GM23338 (cell line): Measurements from ENCODE around the gene USP15. TPM values are rescaled to one million over a fixed set of nuclear protein-coding genes. Genes with fewer than 3 reads are reported as not detected.

Experiments
- ATAC-seq: fragments of 200-7000 bp; cut with Tn5 transposase; 3 replicates; pipeline ENCODE4 v1.9.1; 2020
- DNase-seq: peaks from one replicate; pipeline ENCODE4 v3.0.0-alpha.2; 2015; ENCODE audit warnings: low spot score
- H2AFZ ChIP-seq: fragments of 200-600 bp; sonication (generic); 2 replicates; pipeline ENCODE4 v1.8.0; 2016; ENCODE audit warnings: antibody characterized with exemption, mild to moderate bottlenecking, moderate library complexity
- H3F3A ChIP-seq: fragments of 200-600 bp; sonication (generic); replicated peaks from 2 replicates; pipeline ENCODE4 v1.8.0; 2017; ENCODE audit warnings: antibody characterized with exemption, mixed run types, low read depth
- H3K27ac ChIP-seq: fragments of 200-600 bp; sonication (generic); 2 replicates; pipeline ENCODE4 v1.6.1; 2016; ENCODE audit warnings: low read depth
- H3K27me3 ChIP-seq: fragments of 200-600 bp; sonication (generic); 2 replicates; pipeline ENCODE4 v1.8.0; 2016; ENCODE audit warnings: mild to moderate bottlenecking, mixed run types, moderate library complexity; ENCODE audit not compliant: insufficient read depth
- H3K36me3 ChIP-seq: fragments of 200-600 bp; sonication (generic); 2 replicates; pipeline ENCODE4 v1.8.0; 2016; ENCODE audit warnings: mild to moderate bottlenecking; ENCODE audit not compliant: insufficient read depth
- H3K4me1 ChIP-seq: fragments of 200-600 bp; sonication (generic); 2 replicates; pipeline ENCODE4 v1.8.0; 2016; ENCODE audit warnings: mild to moderate bottlenecking, moderate library complexity; ENCODE audit not compliant: insufficient read depth
- H3K4me2 ChIP-seq: fragments of 200-600 bp; sonication (generic); 2 replicates; pipeline ENCODE4 v1.7.1; 2017; ENCODE audit warnings: mixed run types
- H3K4me3 ChIP-seq: fragments of 200-600 bp; sonication (generic); 2 replicates; pipeline ENCODE4 v1.6.1; 2016; ENCODE audit warnings: mixed run types
- H3K79me2 ChIP-seq: fragments of 200-600 bp; sonication (generic); replicated peaks from 2 replicates; pipeline ENCODE4 v1.8.0; 2017; ENCODE audit warnings: mild to moderate bottlenecking; ENCODE audit not compliant: insufficient read depth
- H3K9me2 ChIP-seq: fragments of 200-600 bp; sonication (generic); 2 replicates; pipeline ENCODE4 v1.8.0; 2017; ENCODE audit not compliant: insufficient read depth
- H4K20me1 ChIP-seq: fragments of 200-600 bp; sonication (generic); replicated peaks from 2 replicates; pipeline ENCODE4 v1.8.0; 2017; ENCODE audit warnings: mild to moderate bottlenecking; ENCODE audit not compliant: insufficient read depth
- H3K27ac Mint-ChIP-seq: 2 replicates; pipeline ENCODE4 v1.8.0; 2020; ENCODE audit warnings: inconsistent platforms, mild to moderate bottlenecking, moderate library complexity, mixed read lengths
- H3K27me3 Mint-ChIP-seq: 3 replicates; pipeline ENCODE4 v1.8.0; 2022; ENCODE audit warnings: low read depth, mild to moderate bottlenecking, moderate library complexity, mixed read lengths, inconsistent platforms; ENCODE audit not compliant: insufficient read depth, poor library complexity
- H3K36me3 Mint-ChIP-seq: 3 replicates; pipeline ENCODE4 v1.8.0; 2021; ENCODE audit warnings: low read depth, mild to moderate bottlenecking, inconsistent platforms, moderate library complexity, mixed read lengths
- H3K4me1 Mint-ChIP-seq: 3 replicates; pipeline ENCODE4 v1.8.0; 2020; ENCODE audit warnings: mild to moderate bottlenecking, inconsistent platforms, mixed read lengths
- H3K4me3 Mint-ChIP-seq: 3 replicates; pipeline ENCODE4 v1.8.0; 2021; ENCODE audit warnings: moderate library complexity, mild to moderate bottlenecking, inconsistent platforms, mixed read lengths
- H3K9me3 Mint-ChIP-seq: 3 replicates; pipeline ENCODE4 v1.8.0; 2020; ENCODE audit warnings: moderate library complexity, mild to moderate bottlenecking, inconsistent platforms, mixed read lengths
- CREB1 ChIP-seq: fragments of 250-450 bp; sonication (Bioruptor Pico); IDR thresholded peaks from 2 replicates; pipeline ENCODE4 v1.5.0; 2020; ENCODE audit warnings: low read depth, mild to moderate bottlenecking, moderate library complexity
- ETS1 ChIP-seq: IDR thresholded peaks from 2 replicates; pipeline ENCODE4 v1.6.1; 2016; ENCODE audit warnings: antibody characterized with exemption
- EZH2phosphoT487 ChIP-seq: fragments of 200-600 bp; sonication (generic); IDR thresholded peaks from one replicate; pipeline ENCODE4 v1.8.1; 2018; ENCODE audit warnings: antibody characterized with exemption; ENCODE audit not compliant: unreplicated experiment
- JUNB ChIP-seq: IDR thresholded peaks from one replicate; pipeline ENCODE4 v1.6.1; 2016; ENCODE audit warnings: antibody characterized with exemption; ENCODE audit not compliant: unreplicated experiment
- POLR2AphosphoS5 ChIP-seq: IDR thresholded peaks from 2 replicates; pipeline ENCODE4 v1.6.1; 2016; ENCODE audit warnings: antibody characterized with exemption, low read depth
- REST ChIP-seq: IDR thresholded peaks from one replicate; pipeline ENCODE4 v1.6.1; 2018; ENCODE audit warnings: antibody characterized with exemption; ENCODE audit not compliant: unreplicated experiment
- STAT1 ChIP-seq: IDR thresholded peaks from one replicate; pipeline ENCODE4 v1.6.1; 2016; ENCODE audit warnings: antibody characterized with exemption; ENCODE audit not compliant: unreplicated experiment
- ZNF114 ChIP-seq: fragments of 250-450 bp; sonication (Bioruptor Pico); IDR thresholded peaks from 2 replicates; pipeline ENCODE4 v1.5.0; 2020; ENCODE audit warnings: mild to moderate bottlenecking, moderate library complexity
- polyA plus RNA-seq: library from polyadenylated mRNA; unstranded; fragments of >200 nt; fragmentation: Nextera tagmentation; extraction: Ambion mirVana; gene quantifications from 2 replicates; pipeline ENCODE4 v1.2.1, GENCODE V29; 2016
- total RNA-seq: library from RNA; depleted of rRNA; stranded (reverse); fragments of >200 nt; shearing (Covaris generic); gene quantifications from 2 replicates; pipeline ENCODE4 v1.2.3, GENCODE V29; 2014
- TF ChIP-seq, protein P1 (sequence below): fragments of 250-450 bp; sonication (Bioruptor Pico); IDR thresholded peaks from 2 replicates; pipeline ENCODE4 v1.5.0; 2020; ENCODE audit warnings: mild to moderate bottlenecking, moderate library complexity
- TF ChIP-seq, protein P2 (sequence below), 2 experiments: fragments of 200-600 bp in 1 of 2; sonication (generic) in 1 of 2; conservative IDR thresholded peaks; 2 replicates each; pipeline versions ENCODE4 v1.5.1 to v1.6.1; 2016 to 2017; ENCODE audit warnings: antibody characterized with exemption in 2 of 2, low read depth in 2 of 2, mild to moderate bottlenecking in 2 of 2, moderate library complexity in 1 of 2

The USP15 gene
- total and polyA plus RNA-seq, 2 experiments from 2014 or later, result 29.5 to 60.3 TPM

DNA sequence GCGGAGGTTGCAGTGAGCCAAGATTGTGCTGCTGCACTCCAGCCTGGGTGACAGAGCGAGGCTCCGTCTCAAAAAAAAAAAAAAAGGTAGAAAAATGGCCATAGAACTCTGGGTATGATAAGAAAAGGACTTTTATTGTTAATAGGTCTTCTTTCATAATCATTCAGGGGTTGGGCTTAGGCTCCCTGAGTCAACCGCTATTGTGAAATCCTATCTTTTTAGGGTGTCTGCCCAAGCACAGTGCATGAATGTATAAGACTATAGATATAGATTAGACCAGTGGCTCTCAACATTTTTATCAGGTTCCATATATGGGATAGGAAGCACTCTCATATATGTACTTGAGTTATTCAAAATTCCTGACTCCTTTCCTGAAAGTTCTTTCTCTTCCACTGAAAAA lies 48.7 kb upstream of the USP15 start:
- Histone ChIP-seq H3K27me3 (no peaks in the 10 kb centered on the region), H3K4me2 (no peak overlapping the region), H3K4me1 (no peaks in the 10 kb centered on the region), H3K4me3 (no peak overlapping the region), H2AFZ (no peak overlapping the region), H3K27ac (no peak overlapping the region), H4K20me1 (no peaks in the 10 kb centered on the region), H3F3A (no peaks in the 10 kb centered on the region), H3K36me3 (no peaks in the 10 kb centered on the region), H3K9me2 (no peaks in the 10 kb centered on the region), H3K79me2 (no peaks in the 10 kb centered on the region)
- no peaks in the 10 kb centered on the region for H3K9me3 Mint-ChIP-seq
- H3K27me3 Mint-ChIP-seq, result no peaks in the 10 kb centered on the region
- ATAC-seq (no peak), DNase-seq (no peak)
- peaks cover 3% of the 10 kb centered on the region; the same call in 2 of the 3 replicates for H3K4me1 Mint-ChIP-seq
- no peaks in the 10 kb centered on the region for H3K36me3 Mint-ChIP-seq
- TF ChIP-seq REST, result no peak
- no peak for TF ChIP-seq STAT1
- H3K27ac Mint-ChIP-seq, result no peak overlapping the region
- H3K4me3 Mint-ChIP-seq, result no peak overlapping the region

DNA sequence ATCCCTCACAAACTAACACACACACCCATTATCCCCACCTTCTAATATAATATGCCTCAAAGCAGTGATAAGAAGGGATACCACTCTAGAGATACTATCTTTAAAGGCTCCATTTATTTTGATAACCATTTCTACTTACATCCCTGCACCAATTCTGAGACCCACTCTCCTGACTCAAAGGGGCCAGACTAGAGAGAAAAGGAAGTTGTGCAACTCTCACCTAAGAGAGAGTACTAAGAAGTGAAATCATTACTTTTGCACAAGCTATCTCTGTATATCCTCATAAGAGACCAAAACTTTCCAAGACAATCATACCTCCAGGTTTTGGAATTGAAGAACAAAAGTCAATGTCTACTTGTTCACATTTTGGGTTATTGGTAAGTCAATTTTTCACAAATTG lies 45.4 kb upstream of the USP15 start:
- no peaks in the 10 kb centered on the region for H3K4me1 ChIP-seq
- TF ChIP-seq JUNB (no peak), EZH2phosphoT487 (no peak), ETS1 (no peak), ZNF114 (no peak), CREB1 (CRISPR knock-in tag) (no peak), STAT1 (no peak), POLR2AphosphoS5 (no peak)
- TF ChIP-seq, protein P1, sequence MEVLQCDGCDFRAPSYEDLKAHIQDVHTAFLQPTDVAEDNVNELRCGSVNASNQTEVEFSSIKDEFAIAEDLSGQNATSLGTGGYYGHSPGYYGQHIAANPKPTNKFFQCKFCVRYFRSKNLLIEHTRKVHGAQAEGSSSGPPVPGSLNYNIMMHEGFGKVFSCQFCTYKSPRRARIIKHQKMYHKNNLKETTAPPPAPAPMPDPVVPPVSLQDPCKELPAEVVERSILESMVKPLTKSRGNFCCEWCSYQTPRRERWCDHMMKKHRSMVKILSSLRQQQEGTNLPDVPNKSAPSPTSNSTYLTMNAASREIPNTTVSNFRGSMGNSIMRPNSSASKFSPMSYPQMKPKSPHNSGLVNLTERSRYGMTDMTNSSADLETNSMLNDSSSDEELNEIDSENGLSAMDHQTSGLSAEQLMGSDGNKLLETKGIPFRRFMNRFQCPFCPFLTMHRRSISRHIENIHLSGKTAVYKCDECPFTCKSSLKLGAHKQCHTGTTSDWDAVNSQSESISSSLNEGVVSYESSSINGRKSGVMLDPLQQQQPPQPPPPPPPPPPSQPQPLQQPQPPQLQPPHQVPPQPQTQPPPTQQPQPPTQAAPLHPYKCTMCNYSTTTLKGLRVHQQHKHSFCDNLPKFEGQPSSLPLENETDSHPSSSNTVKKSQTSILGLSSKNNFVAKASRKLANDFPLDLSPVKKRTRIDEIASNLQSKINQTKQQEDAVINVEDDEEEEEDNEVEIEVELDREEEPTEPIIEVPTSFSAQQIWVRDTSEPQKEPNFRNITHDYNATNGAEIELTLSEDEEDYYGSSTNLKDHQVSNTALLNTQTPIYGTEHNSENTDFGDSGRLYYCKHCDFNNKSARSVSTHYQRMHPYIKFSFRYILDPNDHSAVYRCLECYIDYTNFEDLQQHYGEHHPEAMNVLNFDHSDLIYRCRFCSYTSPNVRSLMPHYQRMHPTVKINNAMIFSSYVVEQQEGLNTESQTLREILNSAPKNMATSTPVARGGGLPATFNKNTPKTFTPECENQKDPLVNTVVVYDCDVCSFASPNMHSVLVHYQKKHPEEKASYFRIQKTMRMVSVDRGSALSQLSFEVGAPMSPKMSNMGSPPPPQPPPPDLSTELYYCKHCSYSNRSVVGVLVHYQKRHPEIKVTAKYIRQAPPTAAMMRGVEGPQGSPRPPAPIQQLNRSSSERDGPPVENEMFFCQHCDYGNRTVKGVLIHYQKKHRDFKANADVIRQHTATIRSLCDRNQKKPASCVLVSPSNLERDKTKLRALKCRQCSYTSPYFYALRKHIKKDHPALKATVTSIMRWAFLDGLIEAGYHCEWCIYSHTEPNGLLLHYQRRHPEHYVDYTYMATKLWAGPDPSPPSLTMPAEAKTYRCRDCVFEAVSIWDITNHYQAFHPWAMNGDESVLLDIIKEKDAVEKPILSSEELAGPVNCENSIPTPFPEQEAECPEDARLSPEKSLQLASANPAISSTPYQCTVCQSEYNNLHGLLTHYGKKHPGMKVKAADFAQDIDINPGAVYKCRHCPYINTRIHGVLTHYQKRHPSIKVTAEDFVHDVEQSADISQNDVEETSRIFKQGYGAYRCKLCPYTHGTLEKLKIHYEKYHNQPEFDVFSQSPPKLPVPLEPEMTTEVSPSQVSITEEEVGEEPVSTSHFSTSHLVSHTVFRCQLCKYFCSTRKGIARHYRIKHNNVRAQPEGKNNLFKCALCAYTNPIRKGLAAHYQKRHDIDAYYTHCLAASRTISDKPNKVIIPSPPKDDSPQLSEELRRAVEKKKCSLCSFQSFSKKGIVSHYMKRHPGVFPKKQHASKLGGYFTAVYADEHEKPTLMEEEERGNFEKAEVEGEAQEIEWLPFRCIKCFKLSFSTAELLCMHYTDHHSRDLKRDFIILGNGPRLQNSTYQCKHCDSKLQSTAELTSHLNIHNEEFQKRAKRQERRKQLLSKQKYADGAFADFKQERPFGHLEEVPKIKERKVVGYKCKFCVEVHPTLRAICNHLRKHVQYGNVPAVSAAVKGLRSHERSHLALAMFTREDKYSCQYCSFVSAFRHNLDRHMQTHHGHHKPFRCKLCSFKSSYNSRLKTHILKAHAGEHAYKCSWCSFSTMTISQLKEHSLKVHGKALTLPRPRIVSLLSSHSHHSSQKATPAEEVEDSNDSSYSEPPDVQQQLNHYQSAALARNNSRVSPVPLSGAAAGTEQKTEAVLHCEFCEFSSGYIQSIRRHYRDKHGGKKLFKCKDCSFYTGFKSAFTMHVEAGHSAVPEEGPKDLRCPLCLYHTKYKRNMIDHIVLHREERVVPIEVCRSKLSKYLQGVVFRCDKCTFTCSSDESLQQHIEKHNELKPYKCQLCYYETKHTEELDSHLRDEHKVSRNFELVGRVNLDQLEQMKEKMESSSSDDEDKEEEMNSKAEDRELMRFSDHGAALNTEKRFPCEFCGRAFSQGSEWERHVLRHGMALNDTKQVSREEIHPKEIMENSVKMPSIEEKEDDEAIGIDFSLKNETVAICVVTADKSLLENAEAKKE (CRISPR knock-in tag), result no peak
- TF ChIP-seq, protein P2, sequence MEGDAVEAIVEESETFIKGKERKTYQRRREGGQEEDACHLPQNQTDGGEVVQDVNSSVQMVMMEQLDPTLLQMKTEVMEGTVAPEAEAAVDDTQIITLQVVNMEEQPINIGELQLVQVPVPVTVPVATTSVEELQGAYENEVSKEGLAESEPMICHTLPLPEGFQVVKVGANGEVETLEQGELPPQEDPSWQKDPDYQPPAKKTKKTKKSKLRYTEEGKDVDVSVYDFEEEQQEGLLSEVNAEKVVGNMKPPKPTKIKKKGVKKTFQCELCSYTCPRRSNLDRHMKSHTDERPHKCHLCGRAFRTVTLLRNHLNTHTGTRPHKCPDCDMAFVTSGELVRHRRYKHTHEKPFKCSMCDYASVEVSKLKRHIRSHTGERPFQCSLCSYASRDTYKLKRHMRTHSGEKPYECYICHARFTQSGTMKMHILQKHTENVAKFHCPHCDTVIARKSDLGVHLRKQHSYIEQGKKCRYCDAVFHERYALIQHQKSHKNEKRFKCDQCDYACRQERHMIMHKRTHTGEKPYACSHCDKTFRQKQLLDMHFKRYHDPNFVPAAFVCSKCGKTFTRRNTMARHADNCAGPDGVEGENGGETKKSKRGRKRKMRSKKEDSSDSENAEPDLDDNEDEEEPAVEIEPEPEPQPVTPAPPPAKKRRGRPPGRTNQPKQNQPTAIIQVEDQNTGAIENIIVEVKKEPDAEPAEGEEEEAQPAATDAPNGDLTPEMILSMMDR (conservative IDR thresholded peaks at IDR 0.05; ENCODE audit: low read depth in 2 of 2), result no peak

More for the DNA sequence above, 45.4 kb upstream of the USP15 start:
- H3K9me2 ChIP-seq, result no peaks in the 10 kb centered on the region
- H3K9me3 Mint-ChIP-seq, result no peaks in the 10 kb centered on the region
- H2AFZ ChIP-seq, result no peak overlapping the region
- H3K36me3 ChIP-seq, result no peaks in the 10 kb centered on the region
- no peaks in the 10 kb centered on the region for H3K36me3 Mint-ChIP-seq
- ATAC-seq, result no peak
- H3F3A ChIP-seq, result no peaks in the 10 kb centered on the region
- no peak overlapping the region for H3K27ac Mint-ChIP-seq
- peaks cover 3% of the 10 kb centered on the region; the same call in 2 of the 3 replicates for H3K4me1 Mint-ChIP-seq
- no peaks in the 10 kb centered on the region for H4K20me1 ChIP-seq
- H3K79me2 ChIP-seq, result no peaks in the 10 kb centered on the region
- no peaks in the 10 kb centered on the region for H3K27me3 Mint-ChIP-seq
- no peak overlapping the region for H3K4me2 ChIP-seq
- no peak overlapping the region for H3K4me3 Mint-ChIP-seq
- DNase-seq, result peak; percentile 7
- no peak overlapping the region for H3K4me3 ChIP-seq
- no peak overlapping the region for H3K27ac ChIP-seq
- no peaks in the 10 kb centered on the region for H3K27me3 ChIP-seq
